H1 (cell line): ENCODE results near the gene PIGZ. TPM values are rescaled to one million over a fixed set of nuclear protein-coding genes. Genes with fewer than 3 reads are reported as not detected.

Experiments
- CTCF ChIA-PET: fragments of 300-600 bp; sonication (Branson Sonifier 250); formaldehyde crosslinking; loops from one replicate; lab custom pipeline; 2021; ENCODE audit not compliant: partially characterized antibody; lab: Charles Lee
- POLR2A ChIA-PET: fragments of 300-600 bp; sonication (Branson Sonifier 250); formaldehyde crosslinking; loops from one replicate; lab custom pipeline; 2021; ENCODE audit warnings: inconsistent platforms; ENCODE audit not compliant: partially characterized antibody; lab: Charles Lee
- DNase-seq, 2 experiments: peaks; one replicate each; pipeline versions ENCODE4 v3.0.0 to v3.0.0-alpha.2; 2010 to 2022; ENCODE audit warnings: low spot score in 2 of 2, low read depth in 1 of 2, mixed read lengths in 1 of 2
- FAIRE-seq: peaks from 2 replicates; lab custom pipeline; 2011; peaks lifted over from hg19 to GRCh38; lab: Jason Lieb, UNC
- H2AFZ ChIP-seq: 2 replicates; pipeline ENCODE4 v1.8.1; 2012; ENCODE audit warnings: low read length, inconsistent platforms
- H2AK5ac ChIP-seq: 2 replicates; pipeline ENCODE4 v1.6.1; 2013; ENCODE audit warnings: low read depth, low read length
- H2BK120ac ChIP-seq: replicated peaks from 2 replicates; pipeline ENCODE3; 2013; ENCODE audit warnings: low read depth, low read length, inconsistent platforms
- H2BK12ac ChIP-seq: 2 replicates; pipeline ENCODE4 v1.6.1; 2013; ENCODE audit warnings: low read depth, low read length
- H2BK15ac ChIP-seq: 2 replicates; pipeline ENCODE4 v1.6.1; 2013; ENCODE audit warnings: low read length
- H2BK20ac ChIP-seq: 2 replicates; pipeline ENCODE4 v1.6.1; 2013; ENCODE audit warnings: low read length
- H2BK5ac ChIP-seq: 2 replicates; pipeline ENCODE4 v1.6.1; 2013; ENCODE audit warnings: low read depth, low read length
- H3K14ac ChIP-seq: 2 replicates; pipeline ENCODE4 v1.6.1; 2013; ENCODE audit warnings: inconsistent platforms; ENCODE audit not compliant: insufficient read length
- H3K18ac ChIP-seq: 2 replicates; pipeline ENCODE4 v1.6.1; 2013; ENCODE audit warnings: low read length; ENCODE audit errors: extremely low read depth
- H3K23ac ChIP-seq: 2 replicates; pipeline ENCODE4 v1.6.1; 2013; ENCODE audit warnings: inconsistent platforms; ENCODE audit not compliant: insufficient read length
- H3K23me2 ChIP-seq: 2 replicates; pipeline ENCODE4 v1.6.1; 2013; ENCODE audit warnings: low read depth, low read length
- H3K27ac ChIP-seq: 2 replicates; pipeline ENCODE4 v1.6.1; 2011; ENCODE audit warnings: low read depth, low read length, inconsistent platforms
- H3K27me3 ChIP-seq, 4 experiments: replicated peaks in 1 of 4; 1 replicate in 1 of 4; 2 replicates in 3 of 4; pipeline versions ENCODE4 v1.6.1 to v1.8.1; 2011 to 2013; ENCODE audit warnings: low read length in 3 of 4, mild to moderate bottlenecking in 3 of 4, inconsistent platforms in 2 of 4, mixed read lengths in 2 of 4, moderate library complexity in 1 of 4; ENCODE audit not compliant: control insufficient read depth in 3 of 4, insufficient read depth in 3 of 4; ENCODE audit errors: extremely low read depth in 1 of 4
- H3K36me3 ChIP-seq, 4 experiments: 2 replicates each; pipeline versions ENCODE4 v1.6.1 to v1.8.1; 2011 to 2013; ENCODE audit warnings: mild to moderate bottlenecking in 4 of 4, low read length in 3 of 4, moderate library complexity in 2 of 4, control low read depth in 1 of 4, inconsistent platforms in 1 of 4; ENCODE audit not compliant: insufficient read depth in 4 of 4, control insufficient read depth in 2 of 4
- H3K4ac ChIP-seq: replicated peaks from 2 replicates; pipeline ENCODE3; 2013; ENCODE audit warnings: low read length, low read depth, mixed read lengths, inconsistent platforms; ENCODE audit not compliant: insufficient read length
- H3K4me1 ChIP-seq, 4 experiments: replicated peaks in 1 of 4; 1 replicate in 1 of 4; 2 replicates in 3 of 4; pipeline versions ENCODE4 v1.6.1 to v1.8.1; 2011 to 2013; ENCODE audit warnings: low read length in 3 of 4, inconsistent platforms in 2 of 4, mixed read lengths in 1 of 4; ENCODE audit not compliant: insufficient read depth in 4 of 4, control insufficient read depth in 3 of 4
- H3K4me2 ChIP-seq, 2 experiments: 2 replicates each; pipeline versions ENCODE4 v1.6.1 to v1.8.1; 2011 to 2013; ENCODE audit warnings: low read depth in 2 of 2, low read length in 2 of 2, control low read depth in 1 of 2, inconsistent platforms in 1 of 2, mild to moderate bottlenecking in 1 of 2; ENCODE audit not compliant: insufficient read depth in 1 of 2
- H3K4me3 ChIP-seq, 4 experiments: fragments of 200-600, 300-600 bp in 1 of 4; sonication (generic), shearing (Covaris generic), sonication (Bioruptor Twin) in 1 of 4; 2 replicates each; pipeline versions ENCODE4 v1.5.1 to v1.8.1; 2011 to 2016; ENCODE audit warnings: low read length in 4 of 4, low read depth in 3 of 4, control low read depth in 2 of 4, inconsistent platforms in 2 of 4, mild to moderate bottlenecking in 2 of 4, mixed read lengths in 1 of 4, moderate library complexity in 1 of 4; ENCODE audit not compliant: insufficient read depth in 2 of 4; ENCODE audit errors: extremely low read depth in 1 of 4
- H3K56ac ChIP-seq: replicated peaks from 2 replicates; pipeline ENCODE3; 2013; ENCODE audit warnings: low read depth, mild to moderate bottlenecking, mixed read lengths, low read length, inconsistent platforms; ENCODE audit not compliant: insufficient read length
- H3K79me1 ChIP-seq: 2 replicates; pipeline ENCODE4 v1.6.1; 2013; ENCODE audit warnings: low read depth, low read length, control low read depth
- H3K79me2 ChIP-seq, 2 experiments: 2 replicates each; pipeline versions ENCODE4 v1.6.1 to v1.8.1; 2012 to 2013; ENCODE audit warnings: low read length in 2 of 2, mild to moderate bottlenecking in 2 of 2, inconsistent platforms in 1 of 2; ENCODE audit not compliant: insufficient read depth in 2 of 2, control insufficient read depth in 1 of 2
- H3K9ac ChIP-seq, 4 experiments: replicated peaks in 1 of 4; 1 replicate in 1 of 4; 2 replicates in 3 of 4; pipeline versions ENCODE4 v1.6.1 to v1.8.1; 2011 to 2013; ENCODE audit warnings: low read depth in 3 of 4, low read length in 3 of 4, control low read depth in 2 of 4, mild to moderate bottlenecking in 2 of 4, moderate library complexity in 2 of 4, inconsistent platforms in 1 of 4; ENCODE audit errors: extremely low read depth in 1 of 4
- H3K9me3 ChIP-seq, 2 experiments: 2 replicates each; pipeline versions ENCODE4 v1.6.1 to v1.8.1; 2012 to 2013; ENCODE audit warnings: mild to moderate bottlenecking in 2 of 2, moderate library complexity in 2 of 2, control low read depth in 1 of 2, inconsistent platforms in 1 of 2, low read depth in 1 of 2, low read length in 1 of 2, mixed read lengths in 1 of 2; ENCODE audit not compliant: insufficient read depth in 2 of 2
- H4K20me1 ChIP-seq, 2 experiments: replicated peaks in 1 of 2; 2 replicates each; pipeline versions ENCODE3 to v1.8.1; 2011 to 2013; ENCODE audit warnings: inconsistent platforms in 2 of 2, low read length in 2 of 2, mild to moderate bottlenecking in 1 of 2; ENCODE audit not compliant: insufficient read depth in 2 of 2, control insufficient read depth in 1 of 2
- H4K5ac ChIP-seq: 2 replicates; pipeline ENCODE4 v1.6.1; 2013; ENCODE audit warnings: low read length, low read depth, mixed read lengths, inconsistent platforms; ENCODE audit not compliant: insufficient read length
- H4K8ac ChIP-seq: 2 replicates; pipeline ENCODE4 v1.8.0; 2013; ENCODE audit warnings: mild to moderate bottlenecking, moderate library complexity, low read length, inconsistent platforms; ENCODE audit not compliant: insufficient read depth; ENCODE audit errors: extremely low read depth
- H4K91ac ChIP-seq: replicated peaks from 2 replicates; pipeline ENCODE3; 2013; ENCODE audit warnings: low read length, mixed read lengths, inconsistent platforms; ENCODE audit not compliant: insufficient read length
- CBX5 ChIP-seq: fragments of 300-800, 300-1000 bp; sonication (generic); IDR thresholded peaks from 2 replicates; pipeline ENCODE4 v1.7.1; 2016; ENCODE audit warnings: antibody characterized with exemption, low read length, low read depth
- CEBPB ChIP-seq: IDR thresholded peaks from 2 replicates; pipeline ENCODE4 v1.6.1; 2012; ENCODE audit warnings: low read depth, low read length
- CHD1 ChIP-seq: IDR thresholded peaks from 2 replicates; pipeline ENCODE4 v1.6.1; 2012; ENCODE audit warnings: low read depth, low read length, improper control_type of control experiment
- CREB1 ChIP-seq: IDR thresholded peaks from 2 replicates; pipeline ENCODE4 v1.6.1; 2012; ENCODE audit warnings: inconsistent platforms
- GABPA ChIP-seq: IDR thresholded peaks from 2 replicates; pipeline ENCODE4 v1.6.1; 2011; ENCODE audit warnings: mild to moderate bottlenecking, low read length, moderate library complexity, borderline replicate concordance; ENCODE audit not compliant: insufficient read depth
- PHF8 ChIP-seq: fragments of 200-600 bp; sonication (generic); conservative IDR thresholded peaks from 2 replicates; pipeline ENCODE4 v1.7.1; 2012; ENCODE audit warnings: low read depth, mild to moderate bottlenecking, inconsistent platforms, low read length, moderate library complexity
- POU5F1 ChIP-seq: IDR thresholded peaks from 2 replicates; pipeline ENCODE4 v1.6.1; 2011; ENCODE audit warnings: low read depth, mild to moderate bottlenecking, low read length, moderate library complexity
- RBBP5 ChIP-seq: IDR thresholded peaks from 2 replicates; pipeline ENCODE4 v1.7.1; 2012; ENCODE audit warnings: low read depth, mild to moderate bottlenecking, inconsistent platforms, low read length, moderate library complexity, borderline replicate concordance
- RNF2 ChIP-seq: fragments of 200-900, 300-1000 bp; sonication (generic); IDR thresholded peaks from 2 replicates; pipeline ENCODE4 v1.7.1; 2016; ENCODE audit warnings: borderline replicate concordance, low read depth, mild to moderate bottlenecking, antibody characterized with exemption, low read length; ENCODE audit not compliant: poor library complexity, severe bottlenecking; ENCODE audit errors: missing control alignments
- SIN3A ChIP-seq, 2 experiments: IDR thresholded peaks in 1 of 2; conservative IDR thresholded peaks in 1 of 2; 2 replicates each; pipeline ENCODE4 v1.6.1; 2011 to 2012; ENCODE audit warnings: low read length in 2 of 2, improper control_type of control experiment in 1 of 2, low read depth in 1 of 2, mild to moderate bottlenecking in 1 of 2
- SP2 ChIP-seq: IDR thresholded peaks from 2 replicates; pipeline ENCODE4 v1.6.1; 2012; ENCODE audit warnings: mild to moderate bottlenecking, low read length, inconsistent platforms
- YY1 ChIP-seq: IDR thresholded peaks from 2 replicates; pipeline ENCODE4 v1.6.1; 2011; ENCODE audit warnings: low read depth, mild to moderate bottlenecking, low read length
- ZNF274 ChIP-seq: IDR thresholded peaks from 2 replicates; pipeline ENCODE4 v1.7.0; 2012; ENCODE audit warnings: low read length, borderline replicate concordance; ENCODE audit errors: extremely low read depth
- WGBS, 2 experiments: shearing (Covaris generic) in 1 of 2; methylation state at CpG; one replicate each; pipeline versions ENCODE4 v1.1.6 to v1.1.7; 2013 to 2015; ENCODE audit warnings: low lambda C conversion rate in 2 of 2, mixed read lengths in 2 of 2, inconsistent platforms in 1 of 2, low coverage in 1 of 2, missing lambda C conversion rate in 1 of 2; ENCODE audit not compliant: insufficient replicate concordance in 2 of 2, insufficient coverage in 1 of 2, insufficient read length in 1 of 2; ENCODE audit errors: extremely low coverage in 1 of 2, missing lambda C conversion rate in 1 of 2; 5-methylcytosine and 5-hydroxymethylcytosine counted together
- polyA plus RNA-seq, 7 experiments: library from polyadenylated mRNA; depleted of rRNA in 3 of 7; stranded (reverse) in 5 of 7; unstranded in 2 of 7; fragments of >200 nt in 5 of 7; fragments of 200-250 nt in 2 of 7; gene quantifications; 1 replicate in 5 of 7; 2 replicates in 1 of 7; 4 replicates in 1 of 7; pipeline versions ENCODE4 v1.2.1 to v1.2.3, GENCODE V29; 2011 to 2013; ENCODE audit warnings: missing spikeins in 2 of 7, mixed read lengths in 2 of 7
- total RNA-seq: library from RNA; stranded (reverse); fragmentation: NEBNext Ultra II Directional; extraction: Animal tissue kit (Norgen Biotek cat#: 25700); gene quantifications from 2 replicates; pipeline ENCODE4 v1.2.1, GENCODE V29; 2021
- TF ChIP-seq, protein P1 (sequence below): IDR thresholded peaks from 2 replicates; pipeline ENCODE4 v1.6.1; 2012; ENCODE audit warnings: inconsistent platforms

Gene PIGZ
- total and polyA plus RNA-seq, 2 of the 8 experiments (the other 6 are each of a cell fraction or from before 2014, with no cell fraction given): 0.32 TPM; not detected in 1

DNA sequence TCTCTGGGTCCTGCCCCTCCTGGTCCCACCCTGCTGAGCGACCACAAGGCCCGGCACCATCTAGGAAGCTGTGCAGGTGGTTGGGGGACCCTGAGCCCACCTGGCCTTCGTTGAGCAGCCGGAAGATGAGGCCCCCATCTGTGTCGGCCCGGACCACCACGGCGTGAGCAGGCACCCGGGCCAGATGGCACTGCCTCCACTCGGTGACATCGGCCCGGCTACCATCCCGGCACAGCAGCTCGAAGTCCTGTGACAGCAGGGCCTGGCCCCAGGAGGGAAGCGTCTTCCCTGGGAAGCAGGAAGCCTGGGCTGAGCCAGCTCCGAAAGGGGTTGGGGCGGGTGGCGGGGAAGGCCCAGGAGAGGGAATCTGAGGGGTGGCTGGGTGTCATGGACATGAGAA, 48.4 kb upstream of the PIGZ start:
- no peak overlapping the region for H2BK5ac ChIP-seq
- H4K91ac ChIP-seq: no peak overlapping the region
- H3K4me3 ChIP-seq: no peak overlapping the region
- H3K27me3 ChIP-seq: no peaks in the 10 kb centered on the region
- H3K23ac ChIP-seq: no peak overlapping the region
- no peak for DNase-seq
- no peaks in the 10 kb centered on the region for H4K20me1 ChIP-seq
- no peak overlapping the region for H3K14ac ChIP-seq
- H3K9ac ChIP-seq: no peak overlapping the region
- H3K18ac ChIP-seq: no peak overlapping the region
- no peak overlapping the region for H3K56ac ChIP-seq
- ChIA-PET CTCF (interaction anchor here (0.6 to 19.7 kb wide), 8 partner anchors 7 to 547 kb away, joined by 3 to 245 read pairs (median 3); partner anchors contain the start of gene MELTF), POLR2A (interaction anchor here (0.9 kb wide), 1 partner anchor 18 kb away, joined by 4 read pairs; no protein-coding TSS in a partner anchor)
- H4K5ac ChIP-seq: no peak overlapping the region
- no peak overlapping the region for H2AK5ac ChIP-seq
- no peak overlapping the region for H2BK15ac ChIP-seq
- no peak overlapping the region for H3K4me2 ChIP-seq
- H2AFZ ChIP-seq: no peak overlapping the region
- no peaks in the 10 kb centered on the region for H3K79me2 ChIP-seq
- H3K4me1 ChIP-seq: peaks cover 0 to 9% (median 5%) of the 10 kb centered on the region in 4 experiments; a peak in 5 of 7 replicates
- no peak overlapping the region for H2BK12ac ChIP-seq
- H2BK120ac ChIP-seq: no peak overlapping the region
- H3K27ac ChIP-seq: no peak overlapping the region
- H3K23me2 ChIP-seq: no peaks in the 10 kb centered on the region
- H4K8ac ChIP-seq: peak overlapping the region; percentile 5; the same call in 1 of the 2 replicates
- H3K79me1 ChIP-seq: no peaks in the 10 kb centered on the region
- no peaks in the 10 kb centered on the region for H3K9me3 ChIP-seq
- H3K4ac ChIP-seq: no peak overlapping the region
- 87% methylated on average over 18 of the region's 18 CpGs; no CpG with 5 or more reads in 1 of the 2 experiments for WGBS, 2 experiments
- H3K36me3 ChIP-seq: no peaks in the 10 kb centered on the region
- H2BK20ac ChIP-seq: no peak overlapping the region
- no peak for FAIRE-seq
- TF ChIP-seq CEBPB (no peak), SP2 (no peak), ZNF274 (no peak), CREB1 (no peak), SIN3A (conservative IDR thresholded peaks at IDR 0.05 in 1 of 2, IDR thresholded peaks at IDR 0.05 in 1 of 2; ENCODE audit: low read depth in 1 of 2, low read length in 2 of 2) (no peak), RBBP5 (no peak), CHD1 (no peak), POU5F1 (no peak), GABPA (no peak), PHF8 (no peak), RNF2 (no peak), CBX5 (no peak), YY1 (no peak)
- TF ChIP-seq, protein P1, sequence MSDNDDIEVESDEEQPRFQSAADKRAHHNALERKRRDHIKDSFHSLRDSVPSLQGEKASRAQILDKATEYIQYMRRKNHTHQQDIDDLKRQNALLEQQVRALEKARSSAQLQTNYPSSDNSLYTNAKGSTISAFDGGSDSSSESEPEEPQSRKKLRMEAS: no peak
